Measurements from ENCODE around the gene TUSC2. TPM values are rescaled to one million over a fixed set of nuclear protein-coding genes. Genes with fewer than 3 reads are reported as not detected.

TUSC2 gene
- total RNA-seq, 1 donor from 2014 or later, result 23.9 TPM

DNA sequence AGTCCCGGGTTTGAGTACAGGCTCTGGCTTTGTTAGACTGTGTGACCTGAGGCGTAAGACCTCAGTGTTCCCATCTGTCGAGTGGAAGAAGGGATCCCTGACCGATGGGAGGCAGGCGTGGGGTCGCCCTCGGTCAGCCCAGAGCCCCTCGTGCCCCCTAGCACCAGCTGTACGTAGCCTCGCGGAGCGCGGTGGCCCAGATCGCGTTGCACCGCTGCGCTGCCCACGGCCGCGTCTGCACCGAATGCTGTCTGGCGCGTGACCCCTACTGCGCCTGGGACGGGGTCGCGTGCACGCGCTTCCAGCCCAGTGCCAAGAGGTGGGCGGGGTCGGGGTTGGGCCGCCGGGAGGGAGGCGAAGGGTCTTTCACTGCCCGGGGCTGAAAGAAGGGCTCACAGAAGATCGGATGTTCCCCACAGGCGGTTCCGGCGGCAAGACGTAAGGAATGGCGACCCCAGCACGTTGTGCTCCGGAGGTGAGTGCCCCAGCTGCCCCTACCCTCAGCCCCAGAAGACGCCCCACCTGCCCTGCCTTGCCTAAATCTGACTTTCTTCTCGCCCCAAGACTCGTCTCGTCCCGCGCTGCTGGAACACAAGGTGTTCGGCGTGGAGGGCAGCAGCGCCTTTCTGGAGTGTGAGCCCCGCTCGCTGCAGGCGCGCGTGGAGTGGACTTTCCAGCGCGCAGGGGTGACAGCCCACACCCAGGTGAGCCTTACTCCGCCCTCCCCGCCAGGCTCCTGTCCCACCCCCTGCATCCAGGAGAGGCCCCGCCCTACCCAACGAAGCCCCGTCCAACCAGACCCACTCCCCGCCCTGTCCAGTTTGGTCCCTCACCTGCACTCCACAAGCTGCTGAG, 52.7 kb downstream of the TUSC2 start:
- Mint-ChIP-seq H3K4me3 (ENCODE audit: low read depth) (peak overlapping the region; percentile 17), H3K4me1 (ENCODE audit: low read depth) (peaks cover 11% of the 10 kb centered on the region), H3K9me3 (no peaks in the 10 kb centered on the region), H3K27ac (no peak overlapping the region), H3K27me3 (ENCODE audit: low read depth) (peaks cover 36% of the 10 kb centered on the region), H3K36me3 (ENCODE audit: low read depth) (no peaks in the 10 kb centered on the region)
- intact Hi-C loops (cut with micrococcal nuclease), result no loop called here
- DNase-seq (ENCODE audit: low spot score), result no peak

Other genes with a start within 250 kb of the TUSC2 start
- 139 and 144 TPM in 2 replicates for gene RBM5, start 239.3 kb downstream of the TUSC2 start, total RNA-seq
- 0.11 and 0.21 TPM in 2 replicates for gene SEMA3F, start 172.9 kb downstream of the TUSC2 start, total RNA-seq
- not detected in 2 replicates for gene GNAT1, start 136.6 kb downstream of the TUSC2 start, total RNA-seq
- gene SLC38A3, start 123.0 kb downstream of the TUSC2 start, total RNA-seq, result not detected in 2 replicates
- gene GNAI2, start 92.0 kb downstream of the TUSC2 start, total RNA-seq, result 267 and 269 TPM in 2 replicates
- 0.30 and 0.68 TPM in 2 replicates for gene SEMA3B, start 59.1 kb downstream of the TUSC2 start, total RNA-seq
- not detected in 2 replicates for gene LSMEM2, start 49.1 kb downstream of the TUSC2 start, total RNA-seq
- gene IFRD2, start 35.8 kb downstream of the TUSC2 start, total RNA-seq, result 154 and 164 TPM in 2 replicates
- gene HYAL3, start 28.8 kb downstream of the TUSC2 start, total RNA-seq, result 10.8 TPM in 2 replicates
- 24.9 and 25.0 TPM in 2 replicates for gene NAA80, start 28.8 kb downstream of the TUSC2 start, total RNA-seq
- gene HYAL1, start 24.6 kb downstream of the TUSC2 start, total RNA-seq, result 0.23 and 0.59 TPM in 2 replicates
- 14.9 and 15.2 TPM in 2 replicates for gene HYAL2, start 5.5 kb downstream of the TUSC2 start, total RNA-seq
- 71.2 and 74.2 TPM in 2 replicates for gene RASSF1, start 12.6 kb upstream of the TUSC2 start, total RNA-seq
- gene ZMYND10, start 17.5 kb upstream of the TUSC2 start, total RNA-seq, result 0.94 and 1.8 TPM in 2 replicates
- gene NPRL2, start 22.6 kb upstream of the TUSC2 start, total RNA-seq, result 34.5 and 42.7 TPM in 2 replicates
- 22.9 and 24.6 TPM in 2 replicates for gene CYB561D2, start 22.6 kb upstream of the TUSC2 start, total RNA-seq
- gene TMEM115, start 31.3 kb upstream of the TUSC2 start, total RNA-seq, result 17.8 and 19.2 TPM in 2 replicates
- gene CACNA2D2, start 175.4 kb upstream of the TUSC2 start, total RNA-seq, result 0.46 and 0.59 TPM in 2 replicates
- 35.2 and 37.2 TPM in 2 replicates for gene C3orf18, start 239.5 kb upstream of the TUSC2 start, total RNA-seq
- 61.7 and 68.7 TPM in 2 replicates for gene HEMK1, start 241.3 kb upstream of the TUSC2 start, total RNA-seq

Data from activated T-helper 2 cell treated with anti-CD3 and anti-CD28 coated beads, Interferon-gamma antibody, Interleukin-2, Interleukin-4, amounts not matched to agents 10 μg/mL and 5 μg/mL and 100 μg/mL, durations not matched to agents 14 hours and 24 hours and 36 hours (primary cell).